Retinal pigment epithelial cell (primary cell): ENCODE results near the gene HSD11B2.
A peak's percentile ranks its signal among the peaks of the same experiment; 100 is the strongest.

Experiments used
- DNase-seq: peaks from one replicate; pipeline ENCODE4 v3.0.0-alpha.2; 2010; ENCODE audit warnings: low read depth
- H3K4me3 ChIP-seq: 2 replicates; pipeline ENCODE4 v1.5.1; 2011; ENCODE audit warnings: mild to moderate bottlenecking, low read length, control low read depth, moderate library complexity
- TF ChIP-seq, protein P1 (sequence below): conservative IDR thresholded peaks from 2 replicates; pipeline ENCODE4 v1.5.1; 2011; ENCODE audit warnings: low read depth, low read length, control low read depth, inconsistent platforms

HSD11B2 gene

GRCh38 chr16:67470359-67470758, 39.4 kb downstream of the HSD11B2 start:
- no peak overlapping the region for H3K4me3 ChIP-seq
- TF ChIP-seq, protein P1, sequence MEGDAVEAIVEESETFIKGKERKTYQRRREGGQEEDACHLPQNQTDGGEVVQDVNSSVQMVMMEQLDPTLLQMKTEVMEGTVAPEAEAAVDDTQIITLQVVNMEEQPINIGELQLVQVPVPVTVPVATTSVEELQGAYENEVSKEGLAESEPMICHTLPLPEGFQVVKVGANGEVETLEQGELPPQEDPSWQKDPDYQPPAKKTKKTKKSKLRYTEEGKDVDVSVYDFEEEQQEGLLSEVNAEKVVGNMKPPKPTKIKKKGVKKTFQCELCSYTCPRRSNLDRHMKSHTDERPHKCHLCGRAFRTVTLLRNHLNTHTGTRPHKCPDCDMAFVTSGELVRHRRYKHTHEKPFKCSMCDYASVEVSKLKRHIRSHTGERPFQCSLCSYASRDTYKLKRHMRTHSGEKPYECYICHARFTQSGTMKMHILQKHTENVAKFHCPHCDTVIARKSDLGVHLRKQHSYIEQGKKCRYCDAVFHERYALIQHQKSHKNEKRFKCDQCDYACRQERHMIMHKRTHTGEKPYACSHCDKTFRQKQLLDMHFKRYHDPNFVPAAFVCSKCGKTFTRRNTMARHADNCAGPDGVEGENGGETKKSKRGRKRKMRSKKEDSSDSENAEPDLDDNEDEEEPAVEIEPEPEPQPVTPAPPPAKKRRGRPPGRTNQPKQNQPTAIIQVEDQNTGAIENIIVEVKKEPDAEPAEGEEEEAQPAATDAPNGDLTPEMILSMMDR: no peak
- DNase-seq: no peak

- no peak for DNase-seq
- TF ChIP-seq, protein P1: no peak
Observed at GRCh38 chr16:67471758-67472384, 41.0 kb downstream of the HSD11B2 start.

DNA sequence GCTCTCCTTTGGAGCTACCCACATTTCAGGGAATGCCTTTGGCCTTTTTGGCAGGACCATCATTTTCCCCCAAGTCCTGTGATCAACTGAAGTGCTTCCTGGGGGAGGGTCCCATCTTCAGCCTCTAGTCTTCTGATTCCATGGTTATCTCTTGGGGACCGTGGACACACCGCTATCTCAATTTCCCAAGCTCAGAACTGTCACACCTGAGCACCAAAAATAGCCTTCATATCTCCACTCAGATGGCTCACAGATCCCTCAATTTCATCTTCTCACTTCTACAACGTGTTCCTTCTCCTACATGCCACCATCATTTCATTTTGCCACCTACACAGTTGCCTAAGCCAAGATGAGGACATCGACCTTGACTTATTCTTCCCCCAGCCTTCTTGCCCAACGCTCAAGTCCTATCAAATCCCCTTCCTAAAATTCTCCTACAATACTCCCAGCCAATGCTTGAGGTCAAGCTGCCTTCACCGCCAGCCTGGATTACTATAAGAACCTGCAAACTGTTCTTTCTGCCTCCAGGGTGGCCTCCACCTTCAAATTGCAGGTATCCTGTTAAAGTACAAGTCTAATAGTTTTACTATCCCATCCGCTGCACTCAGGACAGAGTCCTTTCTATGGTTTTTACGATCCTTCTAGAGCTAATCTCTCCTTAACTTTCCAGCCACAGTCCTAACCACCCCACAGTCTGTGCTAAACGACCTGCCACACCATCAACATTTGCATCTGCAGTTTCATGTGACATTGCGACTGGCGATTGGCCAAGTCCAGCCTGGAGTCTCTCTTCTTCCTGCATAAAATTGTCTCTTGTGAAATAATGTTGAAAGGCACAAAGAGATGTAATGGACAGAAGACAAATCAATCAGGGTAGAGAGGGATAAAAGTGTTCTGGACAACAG, 43.9 kb downstream of the HSD11B2 start:
- TF ChIP-seq, protein P1: no peak

More at GRCh38 chr16:67471758-67472384, 41.0 kb downstream of the HSD11B2 start:
- no peak overlapping the region for H3K4me3 ChIP-seq

GRCh38 chr16:67477960-67478554, 47.1 kb downstream of the HSD11B2 start:
- no peak overlapping the region for H3K4me3 ChIP-seq
- DNase-seq: no peak
- TF ChIP-seq, protein P1: no peak

More for the DNA sequence above, 43.9 kb downstream of the HSD11B2 start:
- DNase-seq: no peak
- H3K4me3 ChIP-seq: no peak overlapping the region

DNA sequence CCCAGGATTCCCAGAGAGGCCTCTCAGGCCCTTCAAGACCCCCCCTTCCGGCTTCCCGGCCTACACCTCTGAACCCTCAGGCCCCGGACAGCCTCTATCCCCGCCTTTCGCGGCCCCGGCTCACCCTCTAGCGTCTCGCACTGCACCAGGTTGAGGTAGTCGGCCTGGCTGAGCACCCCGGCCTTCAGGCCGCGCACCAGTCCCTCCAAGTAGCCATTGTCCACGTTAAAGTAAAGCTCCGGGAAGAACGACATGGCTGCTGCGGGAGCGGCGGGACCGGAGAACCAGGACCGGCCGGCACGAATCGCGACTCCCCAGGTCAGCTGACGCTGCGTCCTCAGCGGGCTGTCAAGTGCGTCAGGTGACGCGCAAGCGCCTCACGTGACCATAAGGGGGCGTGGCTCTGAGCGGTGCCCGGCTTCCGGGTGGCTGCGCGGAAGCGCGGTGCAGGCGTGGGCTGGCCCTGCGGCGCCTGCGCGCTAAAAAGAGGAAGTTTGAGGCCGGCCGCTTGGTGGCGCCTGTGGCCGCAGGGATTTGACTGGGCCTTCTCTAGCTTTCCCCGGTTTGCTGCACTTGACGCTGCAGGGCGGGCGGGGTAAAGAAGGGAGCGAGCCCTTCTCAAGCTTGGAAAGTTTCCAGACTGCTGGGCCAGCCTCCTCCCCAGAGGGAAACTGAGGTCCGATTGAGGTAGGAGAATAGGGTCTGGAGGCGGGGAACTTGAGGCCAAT, 50.1 kb downstream of the HSD11B2 start, which contains the start of gene ATP6V0D1:
Gene ATP6V0D1 (minus strand): TSS at position 325 of the 728 bp plus-strand sequence. CDS start 71 bp downstream, at position 254.
- H3K4me3 ChIP-seq: peak within 1 kb of the TSS; percentile 96
- TF ChIP-seq, protein P1: peak; percentile 84
- peak; percentile 89 for DNase-seq

- TF ChIP-seq, protein P1: no peak
- DNase-seq: no peak
- H3K4me3 ChIP-seq: peak overlapping the region; percentile 66
Observed at GRCh38 chr16:67481561-67482232, 50.8 kb downstream of the HSD11B2 start.
